ENCODE data around the gene TSSK3. TPM values are rescaled to one million over a fixed set of nuclear protein-coding genes. Genes with fewer than 3 reads are reported as not detected.
A peak's percentile ranks its signal among the peaks of the same experiment; 100 is the strongest.

TSSK3 gene
- total RNA-seq, 4 donors from 2014 or later = 0.86 to 2.7 (median 1.3) TPM; not detected in 1

DNA sequence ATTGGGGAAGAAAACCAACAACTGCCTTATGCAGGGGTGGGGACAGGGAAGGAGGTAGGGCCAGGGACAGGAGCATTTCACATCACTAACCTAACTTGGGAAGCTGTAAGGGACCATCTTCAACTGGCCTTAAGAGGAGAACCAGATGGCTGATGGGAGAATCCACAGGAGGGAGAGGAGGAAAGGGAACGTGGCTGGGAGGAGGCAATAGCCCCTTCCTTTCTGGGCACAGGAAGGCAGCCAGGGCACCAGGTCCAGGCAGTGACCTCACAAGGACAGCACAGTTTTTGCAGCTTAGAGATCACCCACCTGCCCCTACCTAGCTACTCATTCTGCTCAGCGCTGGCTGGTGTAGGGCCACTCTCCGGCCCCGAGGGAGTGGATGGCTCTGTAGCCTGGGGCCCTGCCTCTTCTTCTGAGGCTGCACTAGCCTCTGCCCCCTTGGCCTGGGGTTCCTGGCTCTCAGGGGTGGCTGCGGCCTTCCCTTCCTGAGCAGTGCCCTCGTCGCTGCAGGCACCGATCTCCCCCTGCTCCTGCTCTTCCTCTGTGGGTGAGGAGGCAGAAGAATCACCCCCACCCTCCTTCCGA, 28.0 kb upstream of the TSSK3 start:
- Histone ChIP-seq H3K9me3 (no peaks in the 10 kb centered on the region), H3K27me3 (no peaks in the 10 kb centered on the region), H3K4me1 (peaks cover 76% of the 10 kb centered on the region), H3K4me3 (peak overlapping the region; percentile 86), H3K36me3 (peaks cover 35% of the 10 kb centered on the region), H3K27ac (peak overlapping the region; percentile 81)
- WGBS = 66% methylated on average over 8 of the region's 9 CpGs
- TF ChIP-seq EP300 (IDR thresholded peaks at IDR 0.05) = no peak
- TF ChIP-seq, protein P1, sequence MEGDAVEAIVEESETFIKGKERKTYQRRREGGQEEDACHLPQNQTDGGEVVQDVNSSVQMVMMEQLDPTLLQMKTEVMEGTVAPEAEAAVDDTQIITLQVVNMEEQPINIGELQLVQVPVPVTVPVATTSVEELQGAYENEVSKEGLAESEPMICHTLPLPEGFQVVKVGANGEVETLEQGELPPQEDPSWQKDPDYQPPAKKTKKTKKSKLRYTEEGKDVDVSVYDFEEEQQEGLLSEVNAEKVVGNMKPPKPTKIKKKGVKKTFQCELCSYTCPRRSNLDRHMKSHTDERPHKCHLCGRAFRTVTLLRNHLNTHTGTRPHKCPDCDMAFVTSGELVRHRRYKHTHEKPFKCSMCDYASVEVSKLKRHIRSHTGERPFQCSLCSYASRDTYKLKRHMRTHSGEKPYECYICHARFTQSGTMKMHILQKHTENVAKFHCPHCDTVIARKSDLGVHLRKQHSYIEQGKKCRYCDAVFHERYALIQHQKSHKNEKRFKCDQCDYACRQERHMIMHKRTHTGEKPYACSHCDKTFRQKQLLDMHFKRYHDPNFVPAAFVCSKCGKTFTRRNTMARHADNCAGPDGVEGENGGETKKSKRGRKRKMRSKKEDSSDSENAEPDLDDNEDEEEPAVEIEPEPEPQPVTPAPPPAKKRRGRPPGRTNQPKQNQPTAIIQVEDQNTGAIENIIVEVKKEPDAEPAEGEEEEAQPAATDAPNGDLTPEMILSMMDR (IDR thresholded peaks at IDR 0.05) = no peak
- no peak for TF ChIP-seq POLR2AphosphoS5 (IDR thresholded peaks at IDR 0.05)
- no peak for DNase-seq (ENCODE audit: low spot score in 2 of 2)

DNA sequence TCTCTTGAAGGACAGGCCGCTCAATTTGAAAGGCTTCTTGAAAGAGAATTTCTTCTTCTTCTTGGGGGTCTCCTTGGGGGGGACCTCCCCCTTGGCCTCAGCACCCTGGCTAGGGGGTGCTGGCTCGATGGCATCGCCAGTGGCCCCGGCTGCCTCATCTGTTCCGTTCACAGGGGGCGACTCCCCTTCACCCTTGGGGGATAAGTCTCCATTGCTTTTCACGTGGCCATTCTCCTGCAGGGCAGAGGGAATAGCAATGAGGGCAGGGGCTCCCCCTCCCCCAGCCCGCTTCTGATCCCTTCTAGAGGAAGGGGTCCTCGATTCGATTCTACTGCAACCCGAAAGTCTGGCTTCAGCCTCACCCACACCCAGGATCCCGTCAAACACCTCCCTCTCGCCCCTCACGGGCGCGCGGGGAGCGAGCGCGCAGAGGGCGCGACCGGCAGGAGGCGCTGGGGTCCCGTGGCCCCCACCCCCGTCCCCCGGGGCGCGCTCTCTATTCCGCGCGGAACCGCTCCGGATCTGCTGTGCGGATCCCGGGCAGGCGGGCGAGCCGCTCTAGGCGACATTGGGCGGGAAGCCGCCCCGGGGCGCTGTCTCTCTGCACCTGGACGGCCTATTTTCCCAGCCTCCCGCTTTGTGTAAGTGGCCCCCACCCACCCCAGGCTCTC, 27.3 kb upstream of the TSSK3 start:
- DNase-seq (ENCODE audit: low spot score in 2 of 2) = no peak
- H3K36me3 ChIP-seq = peaks cover 29% of the 10 kb centered on the region
- peak overlapping the region; percentile 81 for H3K27ac ChIP-seq
- TF ChIP-seq EP300 (IDR thresholded peaks at IDR 0.05) = no peak
- TF ChIP-seq, protein P1 (IDR thresholded peaks at IDR 0.05) = peak in 1 of 2 donors; percentile 77
- no peaks in the 10 kb centered on the region for H3K27me3 ChIP-seq
- WGBS = 46% methylated on average over 7 of the region's 46 CpGs
- H3K4me1 ChIP-seq = peaks cover 76% of the 10 kb centered on the region
- H3K4me3 ChIP-seq = peak overlapping the region; percentile 86
- no peaks in the 10 kb centered on the region for H3K9me3 ChIP-seq

- 2% methylated on average over 17 of the region's 34 CpGs for WGBS
- H3K4me1 ChIP-seq = peaks cover 76% of the 10 kb centered on the region
- no peaks in the 10 kb centered on the region for H3K27me3 ChIP-seq
Measured at GRCh38 chr1:32335535-32335789, 26.9 kb upstream of the TSSK3 start.

DNA sequence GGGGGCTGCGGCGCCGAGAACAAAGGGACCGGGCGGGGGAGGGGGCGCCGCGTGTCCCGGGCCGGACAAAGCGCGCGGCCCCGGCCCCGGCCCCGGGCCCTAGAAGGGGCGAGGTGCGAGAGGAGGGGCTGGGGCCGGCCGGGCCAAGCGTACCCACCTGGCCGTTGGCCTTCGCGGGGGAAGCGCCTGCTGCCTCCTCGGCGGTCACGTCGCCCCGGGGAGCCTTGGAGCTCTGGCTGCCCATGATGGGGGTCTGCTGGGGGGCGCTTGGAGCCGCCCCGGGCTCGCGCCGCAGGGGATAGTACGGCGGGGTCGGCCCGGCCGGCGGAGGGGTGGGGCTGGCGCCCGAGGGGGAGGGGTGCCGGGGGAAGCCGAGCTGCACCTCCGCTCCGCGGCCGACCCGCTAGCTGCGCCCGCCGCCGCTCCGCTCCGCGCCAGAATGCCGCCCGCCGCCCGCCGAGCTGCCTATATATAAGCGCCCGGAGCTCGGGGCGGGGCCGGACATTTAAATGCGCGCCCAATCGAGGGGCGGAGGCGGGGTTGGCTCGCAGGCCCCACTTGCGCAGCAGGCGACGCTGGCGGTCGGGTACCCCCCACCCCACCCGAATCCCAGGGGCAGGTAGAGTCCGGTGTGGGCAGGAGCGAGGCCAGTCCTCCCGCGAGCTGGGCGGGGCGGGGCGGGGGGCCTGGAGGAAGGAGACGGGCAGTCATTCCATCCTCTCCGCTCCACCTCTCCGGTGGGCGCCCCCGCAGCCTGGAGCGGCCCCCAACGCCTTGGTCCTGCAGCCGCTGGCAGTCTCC, 26.3 kb upstream of the TSSK3 start, which contains the start of gene MARCKSL1:
TSS of gene MARCKSL1 (minus strand) at position 444 of the 801 bp plus-strand sequence. CDS start at position 244, 200 bp downstream.
- peak within 1 kb of the TSS; percentile 81 for H3K27ac ChIP-seq
- H3K27me3 ChIP-seq = no peaks in the 10 kb centered on the region
- TF ChIP-seq, protein P1 (IDR thresholded peaks at IDR 0.05) = no peak
- TF ChIP-seq POLR2AphosphoS5 (IDR thresholded peaks at IDR 0.05) (peak in 1 of 3 donors; percentile 22), POLR2A (IDR thresholded peaks at IDR 0.05) (peak; percentile 32 to 79), EP300 (IDR thresholded peaks at IDR 0.05) (no peak)
- H3K36me3 ChIP-seq = peaks cover 19% of the 10 kb centered on the region
- no peaks in the 10 kb centered on the region for H3K9me3 ChIP-seq
- H3K4me3 ChIP-seq = peak within 1 kb of the TSS; percentile 86
- H3K4me1 ChIP-seq = peaks cover 76% of the 10 kb centered on the region
- WGBS = 3% methylated on average over 12 of the region's 95 CpGs
- DNase-seq (ENCODE audit: low spot score in 2 of 2) = peak; percentile 81 to 93

More at GRCh38 chr1:32335535-32335789, 26.9 kb upstream of the TSSK3 start:
- no peak for TF ChIP-seq POLR2AphosphoS5 (IDR thresholded peaks at IDR 0.05)
- TF ChIP-seq POLR2A (IDR thresholded peaks at IDR 0.05) = no peak
- no peak for TF ChIP-seq EP300 (IDR thresholded peaks at IDR 0.05)
- TF ChIP-seq, protein P1 (IDR thresholded peaks at IDR 0.05) = no peak
- H3K27ac ChIP-seq = peak overlapping the region; percentile 81
- DNase-seq (ENCODE audit: low spot score in 2 of 2) = no peak
- peak overlapping the region; percentile 86 for H3K4me3 ChIP-seq
- H3K9me3 ChIP-seq = no peaks in the 10 kb centered on the region
- peaks cover 24% of the 10 kb centered on the region for H3K36me3 ChIP-seq

- WGBS = 55% methylated on average over 13 of the region's 15 CpGs
- TF ChIP-seq POLR2AphosphoS5 (IDR thresholded peaks at IDR 0.05) = no peak
- TF ChIP-seq POLR2A (IDR thresholded peaks at IDR 0.05) = no peak
- TF ChIP-seq, protein P1 (IDR thresholded peaks at IDR 0.05) = no peak
- TF ChIP-seq EP300 (IDR thresholded peaks at IDR 0.05) = no peak
- H3K4me1 ChIP-seq = peaks cover 75% of the 10 kb centered on the region
- peaks cover 13% of the 10 kb centered on the region for H3K36me3 ChIP-seq
- DNase-seq (ENCODE audit: low spot score in 2 of 2) = no peak
- no peak overlapping the region for H3K27ac ChIP-seq
- peak overlapping the region; percentile 86 for H3K4me3 ChIP-seq
- no peaks in the 10 kb centered on the region for H3K27me3 ChIP-seq
- no peaks in the 10 kb centered on the region for H3K9me3 ChIP-seq
Measured at GRCh38 chr1:32336591-32336932, 25.8 kb upstream of the TSSK3 start.
